ENCODE results near the gene TFDP1. TPM values are rescaled to one million over a fixed set of nuclear protein-coding genes. Genes with fewer than 3 reads are reported as not detected.

TFDP1 gene
- total and polyA plus RNA-seq, 2 experiments from 2014 or later: 74.8 to 122 TPM

DNA sequence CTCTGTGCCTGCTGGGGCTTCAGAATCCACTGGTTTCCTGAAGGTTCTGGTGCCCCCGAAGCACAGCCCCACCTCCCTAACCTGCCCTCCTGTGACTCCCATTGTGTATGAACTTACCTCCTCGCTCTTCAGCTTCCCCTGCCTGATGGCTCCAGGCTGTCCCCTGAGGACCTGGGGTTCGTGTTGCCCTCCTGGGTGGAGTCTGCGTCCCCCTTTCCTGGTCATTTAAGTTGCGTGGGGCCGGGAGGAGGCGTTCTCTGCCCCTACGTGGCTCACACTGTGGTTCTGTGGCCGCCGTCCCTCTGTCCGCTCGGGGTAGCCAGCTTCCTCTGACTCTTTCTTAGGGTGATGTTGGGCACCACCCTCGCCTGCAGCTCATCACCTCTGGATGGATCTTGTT lies 13.9 kb downstream of the TFDP1 start:
- Histone ChIP-seq H3K9ac (no peak overlapping the region), H3K9me3 (ENCODE audit: low read depth) (no peaks in the 10 kb centered on the region), H3K9me2 (ENCODE audit: insufficient read depth) (no peaks in the 10 kb centered on the region), H3K4me3 (no peak overlapping the region), H3K27ac (no peak overlapping the region), H3K36me3 (ENCODE audit: low read depth) (peaks cover 5% of the 10 kb centered on the region; the same call in 1 of the 2 replicates), H3K79me2 (ENCODE audit: insufficient read depth) (peaks cover 100% of the 10 kb centered on the region), H3F3A (ENCODE audit: insufficient read depth) (no peaks in the 10 kb centered on the region), H2AFZ (no peak overlapping the region), H3K4me1 (ENCODE audit: insufficient read depth) (no peaks in the 10 kb centered on the region), H4K20me1 (ENCODE audit: insufficient read depth) (peaks cover 9% of the 10 kb centered on the region), H3K27me3 (replicated peaks; ENCODE audit: insufficient read depth) (no peaks in the 10 kb centered on the region), H3K4me2 (ENCODE audit: unreplicated experiment) (no peak overlapping the region)
- TF ChIP-seq EZH2 (IDR thresholded peaks at IDR 0.05; ENCODE audit: insufficient read depth, poor library complexity, severe bottlenecking): no peak
- no peak for TF ChIP-seq EZH2phosphoT487 (IDR thresholded peaks at IDR 0.05; ENCODE audit: insufficient read depth, low read depth)
- DNase-seq: no peak
- 98% methylated on average over 13 of the region's 13 CpGs for WGBS, 2 experiments (ENCODE audit: low coverage in 1 of 2, low lambda C conversion rate in 2 of 2, missing lambda C conversion rate in 2 of 2)
- in situ Hi-C loops (cut with MboI): no loop called here

- Histone ChIP-seq H3F3A (ENCODE audit: insufficient read depth) (no peaks in the 10 kb centered on the region), H3K9me3 (ENCODE audit: low read depth) (no peaks in the 10 kb centered on the region), H4K20me1 (ENCODE audit: insufficient read depth) (peaks cover 9% of the 10 kb centered on the region; the same call in 1 of the 2 replicates), H3K36me3 (ENCODE audit: low read depth) (peaks cover 5% of the 10 kb centered on the region; the same call in 1 of the 2 replicates), H3K4me2 (ENCODE audit: unreplicated experiment) (no peak overlapping the region), H3K4me1 (ENCODE audit: insufficient read depth) (no peaks in the 10 kb centered on the region), H2AFZ (no peak overlapping the region), H3K4me3 (no peak overlapping the region), H3K9ac (no peak overlapping the region), H3K27ac (no peak overlapping the region), H3K27me3 (replicated peaks; ENCODE audit: insufficient read depth) (no peaks in the 10 kb centered on the region), H3K9me2 (ENCODE audit: insufficient read depth) (no peaks in the 10 kb centered on the region), H3K79me2 (ENCODE audit: insufficient read depth) (peaks cover 100% of the 10 kb centered on the region)
- 94 to 97% methylated on average over 11 to 12 of the region's 12 CpGs for WGBS, 2 experiments (ENCODE audit: low coverage in 1 of 2, low lambda C conversion rate in 2 of 2, missing lambda C conversion rate in 2 of 2)
- TF ChIP-seq EZH2phosphoT487 (IDR thresholded peaks at IDR 0.05; ENCODE audit: insufficient read depth, low read depth) (no peak), EZH2 (IDR thresholded peaks at IDR 0.05; ENCODE audit: insufficient read depth, poor library complexity, severe bottlenecking) (no peak)
- in situ Hi-C loops (cut with MboI): no loop called here
- DNase-seq: no peak
Observed at GRCh38 chr13:113599391-113599790, 14.8 kb downstream of the TFDP1 start.

DNA sequence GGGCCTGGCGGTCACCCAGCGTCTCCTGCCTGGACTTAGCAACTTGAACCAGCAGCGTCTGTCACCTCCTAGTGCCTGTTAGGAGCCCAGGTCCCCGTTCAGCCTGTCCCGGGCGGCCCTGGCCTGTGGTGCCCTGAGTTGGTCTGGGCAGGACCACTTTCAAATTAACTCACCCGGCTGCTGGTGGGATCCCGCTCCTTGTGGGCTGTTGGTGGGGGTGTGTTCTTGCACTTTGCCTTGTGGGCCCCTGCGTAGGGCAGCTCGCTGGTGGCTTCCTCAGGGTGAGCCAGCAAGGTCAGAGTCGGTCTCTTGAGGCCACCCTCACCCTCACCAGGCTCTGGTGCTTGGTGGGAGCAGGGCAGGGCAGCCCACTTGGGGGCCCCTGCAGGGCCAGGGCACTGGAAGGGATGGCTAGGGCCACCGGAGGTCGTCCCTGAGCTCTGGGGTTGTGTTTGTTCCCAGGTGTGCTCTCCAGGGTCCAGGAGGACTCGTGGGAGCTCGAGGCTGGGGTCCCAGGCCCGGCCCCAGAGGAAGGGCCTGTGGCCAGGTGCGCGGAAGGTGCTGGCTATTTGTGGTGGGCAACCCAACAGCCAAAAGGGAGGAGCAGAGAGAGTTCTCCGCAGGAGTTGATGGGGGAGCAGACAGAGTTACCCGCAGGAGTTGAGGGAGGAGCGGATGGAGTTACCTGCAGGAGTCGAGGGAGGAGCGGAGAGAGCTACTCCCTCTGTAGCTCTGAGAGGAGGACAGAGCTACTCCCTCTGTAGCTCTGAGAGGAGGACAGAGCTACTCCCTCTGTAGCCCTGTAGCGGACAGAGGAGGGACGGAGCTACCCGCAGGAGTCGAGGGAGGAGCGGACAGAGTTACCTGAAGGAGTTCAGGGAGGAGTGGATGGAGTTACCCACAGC lies 16.9 kb downstream of the TFDP1 start:
- Histone ChIP-seq H3K79me2 (ENCODE audit: insufficient read depth) (peaks cover 99% of the 10 kb centered on the region), H2AFZ (no peak overlapping the region), H3K27me3 (replicated peaks; ENCODE audit: insufficient read depth) (no peaks in the 10 kb centered on the region), H3K27ac (no peak overlapping the region), H3K9me2 (ENCODE audit: insufficient read depth) (no peaks in the 10 kb centered on the region), H3K4me1 (ENCODE audit: insufficient read depth) (no peaks in the 10 kb centered on the region), H3F3A (ENCODE audit: insufficient read depth) (no peaks in the 10 kb centered on the region), H3K4me3 (no peak overlapping the region), H4K20me1 (ENCODE audit: insufficient read depth) (no peaks in the 10 kb centered on the region; the same call in 1 of the 2 replicates), H3K9me3 (ENCODE audit: low read depth) (no peaks in the 10 kb centered on the region), H3K9ac (no peak overlapping the region), H3K36me3 (ENCODE audit: low read depth) (peaks cover 1% of the 10 kb centered on the region; the same call in 1 of the 2 replicates), H3K4me2 (ENCODE audit: unreplicated experiment) (no peak overlapping the region)
- in situ Hi-C loops (cut with MboI): no loop called here
- TF ChIP-seq EZH2 (IDR thresholded peaks at IDR 0.05; ENCODE audit: insufficient read depth, poor library complexity, severe bottlenecking) (no peak), EZH2phosphoT487 (IDR thresholded peaks at IDR 0.05; ENCODE audit: insufficient read depth, low read depth) (no peak)
- WGBS, 2 experiments (ENCODE audit: low coverage in 1 of 2, low lambda C conversion rate in 2 of 2, missing lambda C conversion rate in 2 of 2): 89 to 94% methylated on average over 21 to 28 of the region's 28 CpGs
- DNase-seq: no peak

DNA sequence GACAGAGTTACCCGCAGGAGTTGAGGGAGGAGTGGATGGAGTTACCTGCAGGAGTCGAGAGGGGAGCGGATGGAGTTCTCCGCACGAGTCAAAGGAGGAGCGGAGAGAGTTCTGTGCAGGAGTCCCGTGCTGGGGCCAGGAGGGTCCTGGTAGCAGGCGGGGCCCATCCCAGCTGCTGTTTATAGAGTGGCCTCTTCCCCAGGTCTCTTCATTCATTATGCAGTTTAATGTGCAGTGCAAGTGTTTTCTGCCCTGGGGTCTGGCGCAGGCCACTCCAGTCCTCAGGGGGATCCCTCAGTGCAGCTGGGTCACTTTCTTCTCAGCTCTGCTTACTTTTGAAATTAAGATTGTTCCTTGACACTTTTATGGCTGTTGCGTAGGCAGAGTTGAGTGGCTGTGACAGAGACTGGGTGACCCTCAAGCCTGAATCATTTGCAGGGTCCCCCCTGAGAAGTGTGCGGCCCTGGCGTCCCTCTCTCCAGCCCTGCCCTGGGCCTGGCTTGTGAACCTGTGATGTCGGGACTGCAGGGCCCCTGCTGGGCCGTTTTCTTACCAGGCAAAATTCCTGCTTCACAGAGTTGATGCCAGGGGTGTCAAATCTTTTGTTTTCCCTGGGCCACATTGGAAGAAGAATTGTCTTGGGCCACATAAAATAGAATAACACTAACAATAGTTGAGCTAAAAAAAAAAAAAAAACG lies 17.9 kb downstream of the TFDP1 start:
- TF ChIP-seq EZH2 (IDR thresholded peaks at IDR 0.05; ENCODE audit: insufficient read depth, poor library complexity, severe bottlenecking) (no peak), EZH2phosphoT487 (IDR thresholded peaks at IDR 0.05; ENCODE audit: insufficient read depth, low read depth) (no peak)
- DNase-seq: no peak
- no peaks in the 10 kb centered on the region; the same call in 1 of the 2 replicates for H4K20me1 ChIP-seq (ENCODE audit: insufficient read depth)
- H3F3A ChIP-seq (ENCODE audit: insufficient read depth): no peaks in the 10 kb centered on the region
- no peak overlapping the region for H3K9ac ChIP-seq
- H3K9me2 ChIP-seq (ENCODE audit: insufficient read depth): no peaks in the 10 kb centered on the region
- 77 to 80% methylated on average over 14 to 15 of the region's 15 CpGs for WGBS, 2 experiments (ENCODE audit: low coverage in 1 of 2, low lambda C conversion rate in 2 of 2, missing lambda C conversion rate in 2 of 2)
- no peak overlapping the region for H2AFZ ChIP-seq
- no peaks in the 10 kb centered on the region for H3K4me1 ChIP-seq (ENCODE audit: insufficient read depth)
- H3K4me3 ChIP-seq: no peak overlapping the region
- H3K27me3 ChIP-seq (replicated peaks; ENCODE audit: insufficient read depth): no peaks in the 10 kb centered on the region
- no peak overlapping the region for H3K27ac ChIP-seq
- no peaks in the 10 kb centered on the region for H3K9me3 ChIP-seq (ENCODE audit: low read depth)
- no peaks in the 10 kb centered on the region; the same call in 1 of the 2 replicates for H3K36me3 ChIP-seq (ENCODE audit: low read depth)
- H3K79me2 ChIP-seq (ENCODE audit: insufficient read depth): peaks cover 99% of the 10 kb centered on the region
- no peak overlapping the region for H3K4me2 ChIP-seq (ENCODE audit: unreplicated experiment)
- in situ Hi-C loops (cut with MboI): no loop called here
